OCI-LY1 (cell line): ENCODE measurements around the gene ITSN1.

ENCODE experiments used
- H2AFZ ChIP-seq: fragments of 200-600 bp; sonication (generic), shearing (Covaris generic); 2 replicates; pipeline ENCODE4 v1.6.0; 2014; ENCODE audit warnings: antibody characterized with exemption, mild to moderate bottlenecking, low read length
- H3F3A ChIP-seq: fragments of 200-600 bp; sonication (generic), shearing (Covaris generic); 2 replicates; pipeline ENCODE4 v1.6.0; 2014; ENCODE audit warnings: mild to moderate bottlenecking, antibody characterized with exemption, low read length, moderate library complexity; ENCODE audit not compliant: insufficient read depth
- H3K27ac ChIP-seq: fragments of 200-600 bp; sonication (generic); 2 replicates; pipeline ENCODE4 v1.5.1; 2014; ENCODE audit warnings: low read length, mixed run types, mild to moderate bottlenecking, low read depth; ENCODE audit not compliant: poor library complexity, severe bottlenecking
- H3K27me3 ChIP-seq: fragments of 200-600 bp; sonication (generic); 2 replicates; pipeline ENCODE4 v1.6.0; 2014; ENCODE audit warnings: antibody characterized with exemption, mild to moderate bottlenecking, low read length, moderate library complexity; ENCODE audit not compliant: insufficient read depth
- H3K36me3 ChIP-seq: fragments of 200-600 bp; sonication (generic); 2 replicates; pipeline ENCODE4 v1.6.1; 2014; ENCODE audit warnings: mild to moderate bottlenecking, antibody characterized with exemption, low read length, moderate library complexity, mixed read lengths; ENCODE audit not compliant: insufficient read depth
- H3K4me1 ChIP-seq: fragments of 200-600 bp; sonication (generic); 2 replicates; pipeline ENCODE4 v1.5.1; 2014; ENCODE audit warnings: mild to moderate bottlenecking, low read length, moderate library complexity; ENCODE audit not compliant: insufficient read depth, severe bottlenecking
- H3K4me2 ChIP-seq: fragments of 200-600 bp; sonication (generic), shearing (Covaris generic); 2 replicates; pipeline ENCODE4 v1.6.1; 2014; ENCODE audit warnings: low read length
- H3K4me3 ChIP-seq: fragments of 200-600 bp; sonication (generic); 2 replicates; pipeline ENCODE4 v1.5.1; 2014; ENCODE audit warnings: low read length, low read depth, mild to moderate bottlenecking, mixed read lengths; ENCODE audit not compliant: poor library complexity, severe bottlenecking
- H3K79me2 ChIP-seq: fragments of 200-600 bp; shearing (Covaris generic); 2 replicates; pipeline ENCODE4 v1.6.1; 2016; ENCODE audit warnings: mixed run types, low read length, mixed read lengths; ENCODE audit not compliant: insufficient read depth
- H3K9ac ChIP-seq: fragments of 200-600 bp; sonication (generic), shearing (Covaris generic); 2 replicates; pipeline ENCODE4 v1.6.1; 2014; ENCODE audit warnings: mild to moderate bottlenecking, low read length, mixed read lengths
- H3K9me2 ChIP-seq: fragments of 200-600 bp; sonication (generic), shearing (Covaris generic); 2 replicates; pipeline ENCODE4 v1.6.1; 2014; ENCODE audit warnings: low read depth, mild to moderate bottlenecking, low read length, mixed read lengths
- H3K9me3 ChIP-seq: fragments of 200-600 bp; shearing (Covaris generic); 2 replicates; pipeline ENCODE4 v1.6.1; 2014; ENCODE audit warnings: low read length, mixed read lengths
- H4K20me1 ChIP-seq: fragments of 200-600 bp; sonication (generic), shearing (Covaris generic); 2 replicates; pipeline ENCODE4 v1.6.0; 2016; ENCODE audit warnings: mild to moderate bottlenecking, low read length; ENCODE audit not compliant: insufficient read depth
- EZH2 ChIP-seq: fragments of 200-600 bp; sonication (generic), shearing (Covaris generic); IDR thresholded peaks from 2 replicates; pipeline ENCODE4 v1.8.0; 2017; ENCODE audit warnings: borderline replicate concordance, mixed run types, mild to moderate bottlenecking, antibody characterized with exemption, low read length, moderate library complexity, mixed read lengths
- TF ChIP-seq, protein P1 (sequence below): fragments of 200-600 bp; sonication (generic), shearing (Covaris generic); IDR thresholded peaks from 2 replicates; pipeline ENCODE4 v1.5.1; 2017; ENCODE audit warnings: mild to moderate bottlenecking, antibody characterized with exemption, low read length, moderate library complexity, mixed read lengths

Gene ITSN1

DNA sequence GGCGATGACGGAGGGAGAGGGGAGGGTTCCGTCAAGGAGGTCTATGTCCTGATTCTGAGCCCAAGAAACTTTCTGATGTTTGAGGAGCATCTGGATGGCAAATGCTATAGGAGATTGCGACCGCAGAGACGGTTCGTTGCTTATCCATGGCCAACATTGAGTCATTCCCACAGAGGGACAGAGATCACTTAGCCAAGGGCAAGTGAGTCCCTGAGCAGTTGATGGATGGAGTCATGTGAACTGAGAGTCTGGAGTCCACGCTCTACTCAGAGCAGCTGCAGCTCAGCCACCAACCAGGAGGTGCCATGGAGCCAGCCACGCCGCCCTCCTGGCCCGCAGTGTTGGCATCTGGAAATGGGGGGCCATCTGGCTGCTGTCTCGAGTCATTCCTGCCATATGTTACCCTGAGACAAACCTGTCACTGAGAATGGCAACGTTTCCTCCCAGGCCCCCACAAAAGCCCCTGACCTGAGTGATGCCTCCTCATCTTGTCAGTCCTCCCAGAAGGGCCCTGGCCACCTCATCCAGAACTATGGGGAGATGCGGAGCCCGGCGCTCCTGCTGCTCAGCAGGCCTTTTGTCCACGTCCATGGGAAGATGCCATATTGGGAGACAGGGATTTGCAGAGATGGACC, 214.7 kb downstream of the ITSN1 start:
- no peaks in the 10 kb centered on the region for H4K20me1 ChIP-seq
- H3K4me3 ChIP-seq, result no peak overlapping the region
- no peak for TF ChIP-seq EZH2

DNA sequence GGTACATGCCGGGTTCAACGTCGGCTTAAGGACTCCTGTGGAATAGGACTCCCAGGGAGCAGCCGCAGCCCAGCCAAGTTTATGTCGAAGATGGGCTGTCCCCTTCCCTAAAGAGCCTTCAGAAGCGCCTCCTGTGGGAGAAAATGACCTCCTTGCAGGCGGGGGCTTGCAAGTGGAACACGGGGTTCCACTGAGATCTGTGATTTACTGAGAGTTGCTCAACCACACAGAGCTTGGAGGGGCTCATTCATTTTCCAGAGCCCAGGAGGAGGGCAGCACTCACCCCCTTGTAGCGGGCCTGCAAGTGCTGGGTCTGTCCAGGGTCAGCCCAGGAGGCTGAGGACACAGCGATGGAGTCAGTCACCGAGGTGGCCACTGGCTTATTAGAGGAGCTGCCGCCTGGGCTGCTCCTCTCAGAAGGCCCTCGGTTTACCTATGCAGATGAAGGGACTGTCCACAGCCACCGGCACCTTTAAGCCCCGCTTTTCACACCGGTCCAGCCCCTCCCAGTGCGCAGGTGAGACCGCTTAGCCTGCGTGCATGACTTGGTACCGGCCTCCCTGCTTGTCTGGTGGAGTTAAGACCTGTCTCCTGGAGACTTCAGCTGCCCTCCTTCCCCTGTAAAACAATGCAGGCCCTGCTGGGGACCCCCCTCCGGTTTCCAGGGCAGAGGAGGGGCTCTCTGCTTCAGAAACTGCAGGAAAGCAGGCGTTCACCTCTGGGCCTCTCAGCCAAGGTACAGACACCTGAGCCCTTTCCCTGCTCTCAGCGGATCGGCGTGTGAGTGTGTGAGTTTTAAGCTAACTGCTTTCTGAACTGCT, 215.8 kb downstream of the ITSN1 start:
- no peaks in the 10 kb centered on the region for H3K9me3 ChIP-seq
- no peaks in the 10 kb centered on the region for H3K36me3 ChIP-seq
- no peak overlapping the region for H3K9ac ChIP-seq
- no peak overlapping the region for H2AFZ ChIP-seq
- no peaks in the 10 kb centered on the region for H3K27me3 ChIP-seq
- no peak for TF ChIP-seq EZH2
- TF ChIP-seq, protein P1, sequence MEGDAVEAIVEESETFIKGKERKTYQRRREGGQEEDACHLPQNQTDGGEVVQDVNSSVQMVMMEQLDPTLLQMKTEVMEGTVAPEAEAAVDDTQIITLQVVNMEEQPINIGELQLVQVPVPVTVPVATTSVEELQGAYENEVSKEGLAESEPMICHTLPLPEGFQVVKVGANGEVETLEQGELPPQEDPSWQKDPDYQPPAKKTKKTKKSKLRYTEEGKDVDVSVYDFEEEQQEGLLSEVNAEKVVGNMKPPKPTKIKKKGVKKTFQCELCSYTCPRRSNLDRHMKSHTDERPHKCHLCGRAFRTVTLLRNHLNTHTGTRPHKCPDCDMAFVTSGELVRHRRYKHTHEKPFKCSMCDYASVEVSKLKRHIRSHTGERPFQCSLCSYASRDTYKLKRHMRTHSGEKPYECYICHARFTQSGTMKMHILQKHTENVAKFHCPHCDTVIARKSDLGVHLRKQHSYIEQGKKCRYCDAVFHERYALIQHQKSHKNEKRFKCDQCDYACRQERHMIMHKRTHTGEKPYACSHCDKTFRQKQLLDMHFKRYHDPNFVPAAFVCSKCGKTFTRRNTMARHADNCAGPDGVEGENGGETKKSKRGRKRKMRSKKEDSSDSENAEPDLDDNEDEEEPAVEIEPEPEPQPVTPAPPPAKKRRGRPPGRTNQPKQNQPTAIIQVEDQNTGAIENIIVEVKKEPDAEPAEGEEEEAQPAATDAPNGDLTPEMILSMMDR, result no peak
- H3K4me2 ChIP-seq, result no peak overlapping the region
- H3K79me2 ChIP-seq, result no peaks in the 10 kb centered on the region
- H3K4me1 ChIP-seq, result no peaks in the 10 kb centered on the region
- H3K4me3 ChIP-seq, result no peak overlapping the region
- no peak overlapping the region for H3K27ac ChIP-seq
- no peaks in the 10 kb centered on the region for H4K20me1 ChIP-seq
- H3F3A ChIP-seq, result no peaks in the 10 kb centered on the region
- no peaks in the 10 kb centered on the region for H3K9me2 ChIP-seq

More for the DNA sequence above, 214.7 kb downstream of the ITSN1 start:
- Histone ChIP-seq H3K79me2 (no peaks in the 10 kb centered on the region), H3F3A (no peaks in the 10 kb centered on the region), H3K4me2 (no peak overlapping the region), H3K27me3 (no peaks in the 10 kb centered on the region), H3K9ac (no peak overlapping the region), H3K4me1 (no peaks in the 10 kb centered on the region), H2AFZ (no peak overlapping the region), H3K9me2 (no peaks in the 10 kb centered on the region), H3K36me3 (no peaks in the 10 kb centered on the region), H3K9me3 (no peaks in the 10 kb centered on the region), H3K27ac (no peak overlapping the region)

DNA sequence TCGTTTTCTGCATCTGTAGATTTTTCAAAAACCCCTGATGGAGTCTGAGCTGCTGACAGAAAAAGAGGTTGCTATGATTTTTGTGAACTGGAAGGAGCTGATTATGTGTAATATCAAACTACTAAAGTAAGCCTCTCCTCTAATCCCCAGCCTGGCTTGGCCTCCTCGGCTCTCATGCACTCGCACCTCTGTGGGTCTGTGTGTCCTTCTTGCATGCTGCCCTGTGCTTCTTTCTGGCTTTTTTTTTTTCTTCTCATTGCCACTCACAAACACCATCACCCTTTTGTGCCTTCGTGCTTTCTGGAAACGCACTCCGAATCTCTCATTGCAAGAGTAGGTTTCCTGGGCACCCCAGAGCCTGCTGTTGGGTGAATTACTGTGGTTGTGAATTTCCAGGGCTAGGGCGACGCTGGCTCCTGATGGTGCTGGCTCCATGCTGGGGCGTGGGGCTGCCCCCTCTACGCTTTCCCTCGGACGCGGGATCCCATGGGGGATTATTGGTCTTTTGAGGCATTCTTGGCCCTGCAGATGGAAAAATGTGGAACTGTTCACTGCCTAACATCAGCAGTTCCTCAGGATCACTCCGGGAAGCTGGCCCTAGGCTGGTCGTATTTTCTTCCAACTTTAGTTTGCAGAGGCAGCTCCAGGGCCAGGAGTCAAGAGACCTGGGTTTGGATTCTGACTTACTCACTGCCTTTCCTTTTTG, 216.5 kb downstream of the ITSN1 start:
- TF ChIP-seq, protein P1, result no peak
- no peak for TF ChIP-seq EZH2

More for the DNA sequence above, 216.5 kb downstream of the ITSN1 start:
- Histone ChIP-seq H3K9me3 (no peaks in the 10 kb centered on the region), H4K20me1 (no peaks in the 10 kb centered on the region), H3K9me2 (no peaks in the 10 kb centered on the region), H3K4me1 (no peaks in the 10 kb centered on the region), H3K9ac (no peak overlapping the region), H3K4me2 (no peak overlapping the region), H3K4me3 (no peak overlapping the region), H3K27ac (no peak overlapping the region), H3K79me2 (no peaks in the 10 kb centered on the region), H3F3A (no peaks in the 10 kb centered on the region), H2AFZ (no peak overlapping the region), H3K27me3 (no peaks in the 10 kb centered on the region), H3K36me3 (no peaks in the 10 kb centered on the region)
